Superior temporal gyrus (tissue), 1 donor: Measurements from ENCODE around the gene PDCD1LG2.
A peak's percentile ranks its signal among the peaks of the same experiment; 100 is the strongest.
"Not testable (repeated sequence)": the region's sequence is repeated elsewhere in the genome, so short reads cannot be mapped to it uniquely, and the experiment has no call there.

Source experiments
- DNase-seq: peaks from one replicate; pipeline ENCODE4 v3.0.0-alpha.2; 2016; ENCODE audit errors: extremely low spot score

Gene PDCD1LG2

DNA sequence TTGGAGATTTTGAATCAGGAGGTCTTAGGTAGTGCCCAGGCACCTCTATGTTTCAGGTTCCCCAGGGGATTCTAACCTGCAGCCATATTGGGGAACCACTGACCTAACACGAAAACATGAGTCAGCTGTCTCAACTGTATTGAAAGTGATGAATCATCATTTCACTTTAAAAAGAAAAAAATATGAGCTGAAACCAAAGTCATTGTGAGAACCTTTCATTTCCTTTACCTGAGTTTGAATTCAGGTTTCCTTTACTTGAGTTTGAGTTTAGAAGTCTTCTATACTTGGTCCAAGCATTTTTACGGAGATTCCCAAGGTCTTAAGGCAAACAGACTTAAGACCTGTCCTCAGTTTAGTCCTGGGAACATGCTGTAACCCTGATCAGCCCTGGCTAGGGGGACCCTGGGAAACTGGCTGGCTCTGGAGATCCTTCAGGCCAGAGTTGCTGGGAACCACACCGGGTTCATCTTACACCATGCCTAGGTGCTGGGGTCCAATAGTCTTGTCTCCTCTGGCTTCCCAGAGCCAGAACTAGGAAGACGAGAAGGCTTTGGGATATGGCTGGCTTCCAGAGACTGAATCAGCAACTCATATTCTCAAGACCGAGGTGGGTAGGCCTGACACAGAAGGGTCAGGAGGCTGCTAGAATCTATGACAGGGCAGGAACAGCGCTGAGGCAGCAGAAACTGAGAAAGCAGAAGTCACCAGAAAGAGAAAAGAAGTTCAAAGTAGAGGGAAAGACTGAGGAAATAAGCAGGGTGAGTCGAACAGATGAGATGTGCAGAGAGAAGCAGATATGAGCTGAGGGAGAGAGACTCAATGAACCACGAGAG, 16.4 kb upstream of the PDCD1LG2 start:
- no peak for DNase-seq

GRCh38 chr9:5494765-5495164, 15.6 kb upstream of the PDCD1LG2 start:
- DNase-seq = not testable (repeated sequence)

DNA sequence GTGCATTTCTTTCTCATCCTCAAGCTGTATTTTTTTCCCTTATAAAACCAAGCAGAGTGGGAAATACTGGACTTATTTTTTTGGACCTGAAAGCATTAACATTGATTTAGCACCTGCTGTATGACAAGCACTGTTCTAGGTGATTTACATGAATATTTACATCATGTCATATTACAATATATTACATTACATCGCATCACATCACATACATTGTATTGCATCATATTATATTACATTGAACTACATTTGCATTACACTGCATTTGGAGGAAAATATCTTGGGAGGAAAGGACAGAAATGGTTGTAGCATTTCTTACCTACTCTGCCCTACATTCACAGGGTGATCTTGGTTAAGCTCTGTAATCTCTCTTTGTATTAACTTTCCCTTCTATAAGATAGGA, 11.2 kb upstream of the PDCD1LG2 start:
- no peak for DNase-seq

DNA sequence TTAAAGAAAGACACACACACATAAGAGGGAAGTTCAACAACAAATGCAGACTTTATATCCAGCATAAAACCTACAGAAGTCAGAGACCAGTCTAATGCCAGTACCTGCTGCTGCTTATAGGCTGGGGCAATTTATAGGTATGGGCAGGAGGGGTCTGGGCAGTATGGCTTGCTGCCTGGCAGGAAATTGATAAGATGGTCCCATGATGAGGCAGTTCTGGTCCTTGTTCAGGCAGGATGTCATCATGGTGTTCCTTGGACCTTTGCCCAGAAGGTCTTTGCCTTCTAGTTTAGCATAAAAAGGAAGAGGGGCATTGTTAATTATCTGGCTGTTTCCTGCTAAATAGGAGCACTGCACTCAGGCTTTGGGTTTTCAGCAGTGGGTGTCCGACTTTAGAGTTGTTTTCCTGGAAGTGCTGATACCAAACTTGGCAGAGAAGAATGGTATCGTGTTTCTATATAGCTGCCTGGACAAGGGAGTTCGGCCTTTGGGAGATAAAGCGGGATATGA, 10.4 kb upstream of the PDCD1LG2 start:
- DNase-seq = no peak

GRCh38 chr9:5500441-5501235, 9.7 kb upstream of the PDCD1LG2 start:
- no peak for DNase-seq

GRCh38 chr9:5502553-5502952, 7.8 kb upstream of the PDCD1LG2 start:
- DNase-seq = no peak

- DNase-seq = no peak
These were observed 758 bp upstream of the PDCD1LG2 start for GRCh38 chr9:5509573-5509972.

DNA sequence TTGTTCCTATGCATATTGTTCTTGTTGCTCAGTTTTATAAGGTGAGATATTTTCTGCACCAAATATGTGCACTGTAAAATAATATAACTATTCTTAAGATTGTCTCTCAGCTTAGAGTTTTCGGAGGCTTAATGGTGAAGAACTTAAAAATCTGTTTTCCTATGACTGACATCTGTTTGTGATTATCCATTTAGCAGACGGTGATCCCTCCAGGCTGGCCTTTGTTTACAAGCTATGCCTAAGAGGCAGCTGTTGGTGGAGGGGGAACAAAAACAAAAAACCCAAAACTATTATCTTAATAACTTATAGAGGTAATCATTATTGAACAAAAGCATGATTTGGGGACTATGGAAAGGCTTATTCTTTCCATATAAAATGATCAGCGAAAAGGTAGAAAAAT, 658 bp downstream of the PDCD1LG2 start:
- DNase-seq = no peak

DNA sequence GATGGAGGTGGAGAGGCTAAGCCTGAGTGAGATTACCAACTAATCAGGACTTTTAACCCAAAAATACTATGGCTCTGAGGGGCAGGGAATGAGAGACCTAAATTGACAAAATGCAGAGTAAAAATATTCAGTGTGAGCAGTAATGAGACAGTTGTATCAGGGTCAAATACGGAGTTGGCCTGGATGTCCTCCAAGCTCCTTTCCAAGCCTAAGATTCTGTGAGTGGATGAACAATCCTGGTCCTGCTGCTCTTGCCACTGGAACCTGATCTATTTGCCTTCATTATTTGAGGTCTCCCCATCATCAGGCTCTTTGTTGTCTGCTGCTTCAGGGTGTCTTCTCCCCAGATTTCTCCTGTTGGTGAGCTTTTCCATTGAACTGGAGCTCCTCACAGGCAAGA, 1.1 kb downstream of the PDCD1LG2 start:
- no peak for DNase-seq

- no peak for DNase-seq
These were observed 1.7 kb downstream of the PDCD1LG2 start for GRCh38 chr9:5511935-5512580.

DNA sequence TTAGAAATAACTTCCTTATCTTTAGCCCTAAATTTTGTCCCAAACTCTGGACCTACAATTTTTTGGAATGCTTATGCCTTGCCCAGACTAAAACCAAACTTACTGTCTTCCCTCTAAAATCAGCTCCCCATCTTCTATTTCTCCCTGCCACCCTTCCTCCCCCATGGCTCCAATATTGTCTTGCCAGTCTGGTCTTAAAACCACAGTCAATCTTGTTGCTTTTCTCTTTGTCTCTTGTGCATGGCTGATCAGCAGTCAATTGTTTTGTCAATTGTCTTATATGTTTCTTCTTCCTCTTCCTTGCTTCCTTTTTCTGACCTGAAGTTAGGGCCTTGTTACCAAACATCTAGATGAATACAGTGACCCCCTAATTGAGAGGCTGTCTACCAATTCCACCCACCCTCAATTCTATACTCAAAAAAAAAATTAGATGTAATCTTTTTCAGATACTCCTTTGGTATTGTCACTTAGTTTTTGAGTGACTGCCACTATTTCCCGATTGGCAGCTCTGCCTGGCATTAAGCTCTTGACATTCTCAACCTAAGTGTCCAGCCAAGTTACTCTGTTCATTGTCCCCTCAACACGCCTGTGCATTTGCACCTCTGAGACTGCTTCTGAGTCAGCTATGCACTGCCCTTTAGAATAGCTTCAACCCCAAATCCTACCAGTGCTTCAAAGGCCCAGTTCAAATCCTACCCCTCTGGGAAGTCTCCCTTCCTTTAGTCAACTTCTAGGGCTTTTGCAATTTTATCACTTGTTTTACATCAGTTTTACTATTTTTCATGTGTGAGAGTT, 2.5 kb downstream of the PDCD1LG2 start:
- DNase-seq = no peak

DNA sequence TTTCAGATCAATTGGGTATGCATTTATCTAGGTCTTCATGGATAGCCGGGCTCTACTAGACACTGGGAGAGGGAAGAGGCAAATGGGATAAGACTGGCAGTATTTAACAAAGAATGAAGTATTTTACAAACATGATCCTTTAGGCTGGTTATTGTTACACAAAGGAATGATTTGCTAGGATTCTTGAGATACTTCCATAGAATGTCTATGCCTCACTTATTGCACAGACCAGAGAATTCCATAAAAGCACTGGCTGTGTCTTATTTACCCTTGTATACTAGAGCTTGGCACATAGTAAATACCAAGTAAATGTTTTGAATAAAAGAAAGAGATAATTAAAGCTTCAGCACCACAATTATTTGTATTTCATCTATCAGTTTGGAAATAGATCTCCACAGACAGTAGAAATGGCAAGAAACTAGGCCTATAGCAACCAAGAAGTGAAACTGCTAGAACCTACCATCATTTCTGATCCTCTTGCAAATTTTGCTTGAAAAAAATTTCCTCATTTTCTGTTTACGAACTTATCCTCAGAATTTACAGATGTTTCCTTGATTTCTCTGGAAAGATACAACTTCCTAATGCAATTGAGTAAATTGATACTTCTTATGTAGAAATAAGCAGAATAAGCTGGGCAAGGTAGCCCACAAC, 3.8 kb downstream of the PDCD1LG2 start:
- no peak for DNase-seq

GRCh38 chr9:5514617-5515260, 4.4 kb downstream of the PDCD1LG2 start:
- no peak for DNase-seq

GRCh38 chr9:5515261-5515650, 4.9 kb downstream of the PDCD1LG2 start:
- no peak for DNase-seq

GRCh38 chr9:5516453-5517220, 6.3 kb downstream of the PDCD1LG2 start:
- no peak for DNase-seq

DNA sequence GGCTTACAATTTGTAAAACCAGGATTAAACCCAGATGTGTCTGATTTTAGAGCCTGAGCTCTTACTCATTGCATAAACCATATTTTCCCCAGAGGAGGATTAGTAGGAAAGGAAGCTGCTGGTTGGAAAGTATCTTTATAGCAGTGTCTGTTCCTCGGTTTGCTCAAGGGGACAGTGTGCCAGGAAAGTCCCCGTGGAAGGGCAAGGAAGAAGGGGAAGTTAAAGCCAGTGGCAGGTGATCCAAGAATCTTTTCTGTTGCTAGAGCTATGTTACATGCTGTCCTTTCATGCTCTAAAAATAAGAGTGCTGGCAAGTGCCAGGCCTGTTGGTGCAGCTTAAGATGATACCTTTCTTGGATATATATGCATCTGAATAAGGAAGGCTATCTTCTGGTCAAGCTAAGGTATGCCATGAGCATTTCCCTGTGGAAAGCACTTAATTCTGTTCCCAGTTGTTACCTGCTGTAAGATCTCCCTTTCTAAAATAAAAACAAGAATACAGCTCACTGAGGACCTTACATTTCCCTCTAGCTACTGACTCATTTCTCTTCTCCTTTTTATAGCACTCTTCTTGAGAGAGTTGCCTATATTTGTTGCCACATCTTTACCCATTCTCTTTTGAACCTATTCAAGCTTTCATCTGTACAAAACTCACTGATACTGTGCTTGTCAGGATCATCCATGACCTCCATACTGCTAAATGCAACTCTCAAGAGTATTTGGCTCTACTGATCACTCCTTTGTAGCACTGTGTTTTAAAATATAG, 8.0 kb downstream of the PDCD1LG2 start:
- peak; percentile 61 for DNase-seq

GRCh38 chr9:5518937-5519319, 8.6 kb downstream of the PDCD1LG2 start:
- no peak for DNase-seq

DNA sequence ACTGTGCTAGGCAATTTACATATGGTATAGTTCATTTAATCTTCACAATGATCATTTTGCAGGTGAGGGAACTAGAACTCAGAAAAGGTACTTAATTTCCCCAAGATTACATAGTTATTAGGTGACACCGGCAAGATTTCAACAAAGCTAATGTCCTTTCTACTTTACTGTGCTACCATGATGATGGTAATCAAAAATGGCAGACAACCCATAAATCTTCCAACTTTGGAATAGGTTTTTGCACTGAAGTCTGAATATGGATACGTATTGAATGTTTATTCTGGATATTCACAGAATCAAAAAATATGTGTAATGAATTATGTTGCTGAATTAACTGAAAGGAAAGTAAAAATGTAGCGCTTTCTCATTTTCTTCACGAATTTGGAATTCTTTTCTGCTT, 13.8 kb downstream of the PDCD1LG2 start:
- DNase-seq = no peak

- DNase-seq = no peak
These were observed 19.4 kb downstream of the PDCD1LG2 start for GRCh38 chr9:5529683-5530221.
